ENCODE results near the gene PDK3.
A peak's percentile ranks its signal among the peaks of the same experiment; 100 is the strongest.

PDK3 gene

DNA sequence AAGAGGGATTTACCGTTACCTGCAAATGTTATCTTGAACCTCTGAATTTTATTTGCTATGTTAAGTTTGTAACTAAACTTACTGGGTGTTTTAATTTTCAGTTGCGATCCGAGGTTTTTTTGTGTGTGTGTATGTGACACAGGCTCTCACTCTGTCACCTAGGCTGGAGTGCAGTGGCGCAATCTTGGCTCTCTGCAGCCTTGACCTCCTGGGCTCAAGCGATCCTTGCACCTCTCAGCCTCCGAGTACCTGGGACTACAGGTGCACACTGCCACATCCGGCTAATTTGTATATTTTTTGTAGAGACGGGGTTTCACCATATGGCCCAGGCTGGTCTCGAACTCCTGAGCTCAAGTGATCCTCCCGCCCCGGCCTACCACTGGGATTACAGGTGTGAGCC, 18.5 kb downstream of the PDK3 start:
- DNase-seq = no peak

DNA sequence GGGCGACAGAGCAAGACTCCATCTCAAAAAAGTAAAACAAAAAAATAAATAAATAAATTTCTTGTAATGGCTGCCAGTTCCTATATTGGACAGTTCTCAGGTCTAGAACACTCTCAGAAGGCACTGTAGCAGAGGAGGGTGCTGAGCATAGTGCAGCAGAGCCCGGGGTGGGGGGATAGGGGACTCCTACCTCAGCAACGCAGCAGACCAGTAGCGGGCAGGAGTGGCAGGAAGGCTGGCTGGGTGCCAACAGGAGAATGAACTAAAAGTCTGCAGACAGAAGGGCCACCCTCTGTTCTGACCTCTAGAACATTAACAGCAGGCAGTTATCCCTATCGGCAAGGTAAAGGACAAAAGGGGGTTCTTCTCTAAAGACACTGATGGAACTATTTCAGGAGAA, 20.2 kb downstream of the PDK3 start:
- no peak for DNase-seq

DNA sequence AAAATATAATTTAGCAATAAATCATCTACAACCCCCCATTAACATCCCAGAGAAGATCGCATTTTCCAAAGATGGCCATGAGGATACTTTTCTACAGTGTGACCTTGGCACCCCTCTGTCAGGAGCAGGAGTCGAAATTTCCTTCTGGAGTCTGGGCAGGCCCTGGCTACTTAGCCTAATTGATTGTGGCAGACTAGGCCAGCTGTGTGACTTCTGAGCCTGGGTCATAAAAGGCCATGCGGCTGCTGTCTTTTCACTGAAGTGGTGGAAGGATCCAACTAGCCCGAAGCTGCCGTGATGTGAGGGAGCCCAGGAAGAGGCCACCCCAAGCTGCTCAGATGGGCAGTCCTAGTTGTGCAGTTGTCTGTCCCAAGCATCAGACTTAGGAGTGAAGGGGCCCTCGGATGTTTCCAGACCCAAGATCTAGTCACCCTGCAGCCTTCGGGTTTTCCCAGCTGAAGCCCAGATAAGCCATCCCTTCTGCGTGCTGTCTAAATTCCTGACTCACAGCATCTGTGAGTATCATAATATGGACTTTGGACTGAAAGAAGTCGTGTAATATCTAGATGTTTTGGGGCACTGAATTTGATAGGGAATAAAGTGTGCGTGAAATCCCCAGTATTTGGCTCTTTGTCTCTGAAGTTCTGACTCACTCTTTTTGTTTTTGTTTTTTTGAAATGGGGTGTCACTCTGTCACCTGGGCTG, 21.0 kb downstream of the PDK3 start:
- no peak for DNase-seq

DNA sequence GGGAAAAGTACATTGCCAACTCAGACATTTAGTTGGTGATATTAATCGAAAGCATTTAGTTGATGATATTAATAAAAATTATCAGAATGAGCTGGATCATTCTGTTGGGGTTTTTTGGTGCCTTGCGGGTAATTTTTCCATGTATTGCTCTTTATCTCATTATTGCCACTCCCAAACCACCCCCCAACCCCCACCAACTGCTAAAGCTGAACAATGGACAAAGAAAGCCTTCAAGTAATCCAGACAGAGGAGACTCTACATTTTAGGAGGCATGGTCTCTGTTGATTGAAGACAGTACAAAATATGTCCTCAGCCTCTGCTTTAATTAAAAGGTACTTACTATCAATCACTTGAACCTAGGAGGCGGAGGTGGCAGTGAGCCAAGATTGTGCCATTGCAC, 22.5 kb downstream of the PDK3 start:
- no peak for DNase-seq

DNA sequence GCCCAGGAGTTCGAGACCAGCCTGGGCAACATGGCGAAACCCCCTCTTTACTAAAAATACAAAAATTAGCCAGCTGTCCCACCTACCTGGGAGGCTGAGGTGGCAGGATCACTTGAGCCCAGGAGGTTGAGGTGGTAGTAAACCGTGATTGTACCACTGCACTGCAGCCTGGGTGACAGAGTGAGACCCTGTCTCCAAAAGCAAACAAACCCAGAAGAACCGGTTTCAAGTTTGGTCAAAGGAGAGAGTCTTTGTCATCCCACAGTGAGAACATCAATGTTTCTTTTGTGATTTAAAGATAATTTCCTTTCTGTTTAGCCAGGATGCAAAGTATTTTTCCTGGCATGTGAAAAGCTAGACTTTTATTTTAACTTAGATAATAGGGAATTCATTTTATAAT, 26.7 kb downstream of the PDK3 start:
- DNase-seq = no peak

DNA sequence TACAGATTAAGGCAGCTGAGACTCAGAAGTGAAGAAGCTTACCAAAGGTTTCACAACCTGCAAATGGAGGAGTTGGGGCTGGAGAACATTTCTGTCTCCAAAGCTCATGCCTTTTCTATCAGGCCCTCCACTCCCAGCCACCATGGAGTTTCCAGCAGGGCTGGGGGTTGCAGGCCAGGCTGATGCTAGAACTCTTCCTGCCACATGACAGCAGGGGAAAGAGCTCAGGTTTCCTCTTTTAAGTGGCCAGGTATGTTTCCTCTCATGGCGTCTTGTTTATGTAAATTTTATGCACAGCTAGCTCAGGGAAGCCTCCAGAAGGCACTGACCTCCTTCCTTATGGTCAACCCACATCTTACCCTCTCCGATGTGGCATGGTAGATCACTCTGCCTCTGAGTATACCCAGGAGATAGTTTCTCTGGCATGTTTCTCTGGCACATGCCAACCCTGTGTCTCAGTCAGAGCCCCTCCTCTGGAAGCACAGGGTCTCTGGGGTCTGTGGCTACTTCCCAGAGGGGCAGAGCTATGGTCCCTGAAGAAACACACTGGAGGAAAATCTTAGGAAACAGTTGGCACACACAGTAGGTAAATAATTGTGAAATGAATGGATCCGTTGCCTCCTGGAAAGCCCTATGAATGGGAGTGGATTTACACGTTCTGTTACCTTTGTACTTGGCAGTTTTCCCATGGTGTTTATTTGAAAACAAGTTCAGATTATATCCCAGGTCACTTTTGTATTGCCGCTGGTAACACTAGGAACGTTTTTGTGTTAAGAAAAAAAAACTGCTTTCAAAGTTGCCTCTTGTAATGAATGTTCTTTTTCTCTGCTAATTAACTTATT, 28.9 kb downstream of the PDK3 start:
- DNase-seq = no peak

DNA sequence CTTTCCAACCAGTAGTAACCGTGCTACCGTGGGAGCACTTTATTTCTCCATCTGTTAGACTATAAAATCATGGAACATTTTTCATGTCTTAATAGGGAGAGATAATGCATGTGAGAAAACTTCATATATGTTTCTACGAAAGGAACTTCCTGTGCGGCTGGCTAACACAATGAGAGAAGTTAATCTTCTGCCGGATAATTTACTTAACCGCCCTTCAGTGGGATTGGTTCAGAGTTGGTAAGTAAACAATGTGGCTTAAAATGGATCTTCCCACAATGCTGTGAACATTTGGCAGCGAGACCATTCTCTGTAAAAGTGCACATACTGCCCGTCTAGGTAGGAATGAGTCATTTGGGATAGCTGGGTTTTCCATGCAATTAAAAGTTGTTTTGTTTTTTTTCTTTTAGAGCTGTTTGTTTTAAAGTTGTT, 29.6 kb downstream of the PDK3 start:
- peak in 1 of 2 donors; percentile 16 for DNase-seq

DNA sequence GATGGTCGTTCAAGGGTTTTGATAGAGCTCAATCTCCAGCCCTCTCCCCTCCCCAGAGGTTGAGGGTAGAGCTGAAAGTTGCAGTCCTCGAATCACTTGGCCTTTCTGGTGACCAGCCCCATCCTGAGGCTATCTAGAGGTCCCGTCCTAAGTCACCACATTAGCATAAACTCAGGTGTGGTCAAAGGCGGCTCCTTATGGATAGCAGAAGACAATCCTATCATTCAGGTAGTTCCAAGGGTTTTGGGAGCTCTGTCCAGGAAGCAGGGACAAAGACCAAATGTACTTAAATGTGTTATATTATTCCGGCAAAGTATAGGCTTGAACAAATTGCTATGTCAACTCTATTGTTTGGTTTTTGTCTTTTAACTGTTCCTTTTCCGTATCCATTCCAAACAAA, 30.6 kb downstream of the PDK3 start:
- no peak for DNase-seq

DNA sequence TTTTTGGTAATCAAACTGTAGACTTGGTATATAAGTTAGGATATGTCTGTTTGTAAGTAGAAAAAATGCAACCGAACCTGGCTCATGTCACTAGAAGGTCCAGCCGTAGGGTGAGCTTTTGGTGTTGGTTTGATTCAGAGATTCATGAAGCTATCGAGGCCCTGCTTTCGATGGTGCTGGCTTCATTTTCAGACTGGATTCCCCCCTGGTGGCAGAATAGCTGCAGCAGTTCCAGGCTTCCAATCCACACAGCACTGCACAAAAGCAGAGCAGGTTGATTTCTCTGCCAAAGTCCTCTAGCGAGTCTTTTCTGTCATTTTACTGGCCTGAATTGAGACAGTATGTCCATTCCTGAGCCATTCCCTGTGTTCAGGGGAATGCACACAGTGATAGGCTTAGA, 33.1 kb downstream of the PDK3 start:
- DNase-seq = no peak

DNA sequence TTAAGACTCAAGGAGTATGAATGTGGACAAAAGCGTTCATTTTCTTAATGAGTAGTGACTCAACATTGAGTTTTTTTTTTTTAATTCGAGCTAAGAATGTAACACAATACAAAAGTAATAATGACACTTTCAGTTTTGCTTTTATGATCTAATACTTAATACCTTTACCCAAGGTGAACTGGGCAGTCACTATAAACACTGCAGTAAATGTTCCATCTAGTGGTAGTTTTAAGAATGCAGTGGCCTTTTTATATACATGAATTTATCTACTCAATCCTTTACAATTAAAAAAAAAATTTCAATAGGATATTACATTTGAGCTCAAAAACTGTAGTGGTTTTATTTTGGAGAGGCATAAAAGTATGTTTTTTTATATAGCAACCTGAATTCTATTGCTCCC, 33.9 kb downstream of the PDK3 start:
- no peak for DNase-seq

DNA sequence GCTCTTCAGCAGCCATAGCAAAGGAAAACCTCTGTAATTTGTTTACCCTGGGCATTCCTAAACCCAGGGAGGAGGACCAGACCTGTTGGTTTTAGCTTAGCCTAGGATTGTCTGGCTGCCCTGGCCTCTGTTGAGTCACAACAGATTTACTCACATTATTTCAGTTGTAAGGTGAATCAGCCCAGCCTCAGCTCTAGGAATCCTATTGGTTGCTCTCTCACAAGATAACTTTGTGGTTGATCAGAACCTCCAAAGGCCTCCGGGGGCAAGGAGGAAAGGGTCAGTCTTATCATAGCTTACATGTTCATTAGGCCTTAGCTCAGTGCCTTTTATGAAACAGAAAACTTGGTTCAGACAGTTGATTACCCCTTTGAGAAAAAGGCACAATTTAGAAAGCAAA, 41.0 kb downstream of the PDK3 start:
- DNase-seq = no peak

DNA sequence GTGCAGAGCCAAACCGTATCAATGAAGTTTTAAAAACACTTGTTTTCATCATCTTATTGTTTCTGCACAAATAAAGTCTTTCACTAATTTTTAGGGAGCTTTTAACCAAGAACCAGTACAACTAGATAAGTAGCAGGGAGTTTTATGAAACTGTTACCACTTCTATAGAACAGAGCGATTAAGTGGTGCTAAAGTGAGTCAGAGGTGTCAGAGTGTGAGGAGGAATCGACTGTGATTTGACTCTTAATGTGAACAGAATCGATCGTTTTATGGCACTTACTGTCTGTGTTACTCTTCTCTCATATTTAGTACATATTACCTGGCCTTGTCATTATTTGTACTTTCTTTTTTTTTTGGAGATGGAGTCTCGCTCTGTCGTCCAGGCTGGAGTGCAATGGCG, 43.3 kb downstream of the PDK3 start:
- DNase-seq = no peak

DNA sequence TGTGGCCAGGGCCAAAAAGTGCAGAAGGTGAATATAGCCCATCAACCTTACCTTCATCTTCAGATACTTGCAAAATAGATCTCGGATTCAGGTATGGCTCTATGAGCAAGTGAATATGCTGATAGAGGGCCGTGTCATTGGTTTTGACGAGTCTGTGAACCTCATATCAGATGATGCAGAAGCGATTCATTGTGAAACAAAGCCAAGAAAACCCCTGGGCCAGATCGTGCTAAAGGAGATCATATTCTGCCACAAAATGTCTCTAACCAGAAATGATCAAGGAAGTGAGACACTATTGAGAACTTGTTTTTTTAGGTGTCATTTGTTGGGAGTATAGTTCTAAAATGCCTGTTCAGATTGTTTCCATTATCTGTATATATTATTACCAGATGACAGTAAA, 48.3 kb downstream of the PDK3 start:
- no peak for DNase-seq

DNA sequence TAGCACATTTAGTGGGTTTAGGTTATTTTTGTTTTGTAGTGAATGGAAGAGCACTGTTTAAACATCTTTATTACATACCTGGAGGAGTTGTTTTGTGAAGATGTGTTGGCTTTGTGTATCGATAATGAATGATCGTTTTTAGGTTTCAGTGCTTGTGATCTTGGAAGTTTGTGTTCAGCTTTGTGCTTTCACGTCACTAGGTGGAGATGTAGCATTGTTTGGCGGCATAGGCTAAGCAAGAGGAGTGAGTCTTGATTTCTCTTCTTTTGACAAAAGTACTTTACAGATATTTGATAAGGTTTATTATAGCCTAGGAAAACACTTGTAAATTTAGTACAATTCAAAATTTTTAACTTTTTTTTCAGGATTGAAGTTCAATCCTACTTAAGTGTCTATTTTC, 50.4 kb downstream of the PDK3 start:
- peak in 1 of 2 donors; percentile 32 for DNase-seq

DNA sequence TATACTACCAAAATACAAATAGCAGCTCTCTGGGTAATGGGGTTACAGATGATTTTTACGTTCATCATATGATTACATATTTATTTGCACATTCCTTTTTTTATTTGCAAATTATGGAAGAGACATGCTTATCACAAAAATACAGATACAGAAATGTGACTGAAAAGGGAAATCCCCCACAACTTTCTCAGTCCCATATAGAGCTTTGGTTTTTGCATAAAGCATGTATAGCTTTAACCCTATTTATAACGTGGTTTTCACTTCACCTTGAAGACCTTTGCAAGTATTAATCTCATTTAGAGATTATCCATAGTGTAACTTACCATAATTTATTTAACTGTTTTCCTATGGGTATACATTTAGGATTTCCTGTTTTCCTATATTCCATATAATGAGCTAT, 55.4 kb downstream of the PDK3 start:
- DNase-seq = no peak

DNA sequence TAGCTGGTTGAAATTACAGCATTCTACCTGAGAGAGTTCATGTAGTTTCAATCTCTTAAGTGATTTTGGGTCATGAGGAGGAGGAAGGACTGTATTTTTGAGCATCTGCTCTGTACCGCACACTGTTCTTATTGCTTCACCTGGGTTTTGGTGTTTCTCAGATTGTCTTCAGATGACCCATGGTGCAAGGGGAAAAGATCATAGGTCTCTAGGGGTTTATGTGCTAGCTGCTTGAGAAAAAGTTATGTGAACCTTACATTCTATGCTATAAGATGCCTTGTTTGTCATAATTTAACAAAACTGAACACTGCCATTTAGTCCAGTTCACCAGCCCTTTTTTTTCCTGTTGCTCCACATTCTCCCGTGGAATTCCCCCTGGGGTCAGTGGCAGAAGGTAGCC, 60.4 kb downstream of the PDK3 start:
- DNase-seq = no peak

DNA sequence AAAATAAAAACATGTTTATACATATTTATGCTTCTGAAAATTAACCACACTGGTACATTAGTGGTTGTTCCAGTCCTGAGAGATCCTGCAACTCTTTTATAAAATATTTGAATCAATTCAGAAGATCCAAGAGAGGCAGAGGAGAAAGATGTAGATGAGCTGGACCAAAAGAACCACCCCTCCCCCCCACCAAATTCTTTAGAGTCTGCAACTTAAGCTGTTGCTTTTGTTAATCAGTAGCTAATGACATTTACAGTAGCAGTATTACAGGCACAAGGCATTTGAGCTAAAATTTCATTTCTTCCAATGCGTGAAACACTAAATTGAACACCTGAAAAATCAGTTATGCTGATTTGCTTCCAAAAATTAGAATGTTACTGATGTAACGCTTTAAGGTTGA, 61.5 kb downstream of the PDK3 start:
- DNase-seq = no peak

DNA sequence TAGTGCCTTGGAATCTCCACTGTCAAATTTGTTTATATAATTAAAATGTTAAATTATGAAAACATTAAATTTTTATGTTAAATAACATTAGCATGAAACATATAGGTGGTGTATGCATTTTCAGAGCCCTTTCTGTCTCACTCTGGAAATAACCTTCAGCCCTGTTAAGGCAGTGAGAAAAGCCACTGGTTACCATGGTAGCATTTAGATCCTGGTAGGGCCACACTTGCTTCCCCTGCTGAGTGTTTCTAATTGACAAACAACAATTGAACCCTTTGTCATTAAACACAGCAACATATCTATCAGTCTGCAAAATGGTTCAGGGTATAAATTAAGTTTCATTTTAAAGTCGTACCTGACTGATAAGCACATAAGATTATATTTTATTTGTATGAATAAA, 63.5 kb downstream of the PDK3 start:
- DNase-seq = no peak

DNA sequence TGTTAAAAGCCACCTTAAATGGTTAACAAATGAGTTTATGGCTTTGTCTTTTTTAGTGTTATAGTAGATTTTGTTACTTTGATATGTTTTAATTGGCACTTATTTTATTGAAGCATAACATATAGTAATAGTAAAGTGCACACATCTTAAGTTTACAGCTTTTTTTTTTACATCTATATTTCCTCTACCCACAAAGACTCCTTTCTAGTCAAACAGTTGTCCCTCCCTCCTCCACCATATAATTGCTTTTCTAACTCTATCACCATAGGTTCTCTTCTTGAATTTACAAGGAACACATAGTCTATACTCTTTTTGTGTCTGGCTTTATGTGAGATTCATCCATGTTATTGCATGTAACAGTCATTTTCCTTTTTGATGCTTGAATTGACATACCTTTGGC, 71.5 kb downstream of the PDK3 start:
- DNase-seq = no peak

DNA sequence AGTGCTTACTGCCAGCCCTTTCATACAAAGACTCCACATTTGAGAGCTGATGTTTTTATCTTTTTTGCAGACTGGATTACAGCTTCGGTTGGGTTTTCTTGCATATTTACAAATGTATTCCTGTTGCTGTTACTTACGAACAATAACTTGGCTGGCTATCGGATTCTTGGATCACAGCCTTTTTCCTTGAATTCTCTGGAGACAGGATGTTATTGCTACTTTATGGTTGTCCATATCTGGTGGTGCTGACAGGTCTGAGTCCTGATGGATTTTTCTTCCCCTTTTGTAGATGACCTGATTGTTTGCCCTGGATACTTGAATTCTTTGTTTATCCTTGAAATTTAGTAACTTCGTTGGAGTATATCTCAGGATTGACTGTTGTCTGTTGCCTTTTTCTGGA, 77.7 kb downstream of the PDK3 start:
- DNase-seq = no peak

DNA sequence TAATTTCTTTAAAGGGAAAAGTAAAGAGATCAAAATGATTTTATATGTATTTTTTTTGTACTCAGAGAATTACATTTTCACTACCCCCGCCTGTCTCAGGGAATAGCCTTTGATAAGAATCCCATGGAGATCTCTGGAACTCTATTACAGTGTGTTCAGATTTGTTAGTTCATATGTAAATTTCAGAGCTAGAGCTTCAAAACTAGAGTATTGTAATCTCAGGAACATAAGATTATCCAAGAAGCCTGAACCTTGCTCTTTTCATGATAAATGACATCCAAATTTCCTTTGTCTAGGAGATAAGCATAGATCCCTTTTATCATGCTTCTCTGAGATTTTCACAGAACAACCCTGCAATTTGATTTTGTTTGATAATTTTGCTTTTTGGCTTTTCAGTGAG, 82.9 kb downstream of the PDK3 start:
- no peak for DNase-seq

DNA sequence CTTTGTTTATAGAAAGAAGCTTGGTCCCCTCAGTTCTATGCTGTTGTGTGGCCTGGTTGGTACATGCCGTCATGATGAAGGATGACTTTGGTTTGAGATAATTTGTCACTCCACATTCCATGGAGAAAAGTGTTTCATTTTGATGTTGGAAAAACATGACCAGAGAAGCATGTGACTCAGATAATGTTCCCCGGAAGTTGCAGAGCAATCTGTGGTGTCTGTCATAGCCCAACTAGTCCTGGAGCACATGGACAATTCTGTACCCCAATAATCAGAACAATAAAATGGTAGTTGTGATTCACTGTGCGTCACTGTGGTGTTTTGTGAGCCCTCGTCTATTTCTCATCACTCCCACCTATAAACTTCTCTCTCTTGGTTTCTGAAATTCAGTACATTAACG, 85.1 kb downstream of the PDK3 start:
- no peak for DNase-seq

DNA sequence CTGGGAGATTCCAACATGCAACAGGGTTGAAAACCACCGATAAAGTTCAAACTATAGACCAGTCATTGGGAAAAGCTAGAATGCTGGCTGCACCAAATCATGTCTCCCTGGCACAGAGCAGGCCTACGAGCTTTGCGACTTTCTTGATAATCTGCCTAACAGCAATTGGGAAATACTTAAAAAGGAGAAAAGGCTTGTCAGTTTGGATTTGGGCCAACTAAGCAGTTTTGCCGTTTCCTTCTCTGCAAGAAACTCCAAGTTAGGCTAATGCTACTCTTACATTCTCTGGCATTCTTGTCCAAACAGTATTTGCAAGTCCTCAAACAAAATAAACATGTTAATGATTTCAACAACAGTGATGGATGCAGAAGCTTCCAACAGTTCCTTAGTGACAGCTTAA, 87.9 kb downstream of the PDK3 start:
- no peak for DNase-seq

DNA sequence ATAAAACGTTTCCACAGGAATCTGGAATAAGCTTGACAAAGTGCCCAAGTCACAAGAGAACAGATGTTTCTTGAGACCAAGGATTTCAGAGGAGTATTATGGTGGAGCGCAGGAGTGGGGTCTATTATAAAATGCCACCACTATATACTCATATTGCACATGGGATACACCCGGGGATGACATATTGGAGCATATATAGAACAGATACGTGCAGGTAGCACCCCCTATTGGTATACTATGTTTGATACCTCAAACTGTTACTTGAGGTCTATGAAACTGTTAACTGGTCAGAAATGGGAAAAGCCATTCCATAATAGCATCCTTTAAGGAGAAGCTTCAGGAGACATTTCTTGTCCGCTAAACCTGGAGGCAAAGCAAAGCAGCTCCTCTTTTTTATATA, 96.0 kb downstream of the PDK3 start:
- DNase-seq = no peak
